HG02763 (cell line): ENCODE measurements around the gene C22orf42.
"Not testable (repeated sequence)": the region's sequence is repeated elsewhere in the genome, so short reads cannot be mapped to it uniquely, and the experiment has no call there.

ENCODE experiments used
- ATAC-seq: cut with Tn5 transposase; IDR thresholded peaks from one replicate; pipeline ENCODE4 v1.9.1; 2021; ENCODE audit warnings: mild to moderate bottlenecking, moderate library complexity; ENCODE audit not compliant: unreplicated experiment

The C22orf42 gene

GRCh38 chr22:32136881-32137280 is 22.2 kb downstream of the C22orf42 start:
- ATAC-seq = not testable (repeated sequence)

- not testable (repeated sequence) for ATAC-seq
Measured at GRCh38 chr22:32135958-32136357, 23.1 kb downstream of the C22orf42 start.

GRCh38 chr22:32134796-32135195 is 24.3 kb downstream of the C22orf42 start:
- not testable (repeated sequence) for ATAC-seq

- ATAC-seq = no peak
Measured at GRCh38 chr22:32132783-32133182, 26.3 kb downstream of the C22orf42 start.

- no peak for ATAC-seq
Measured at GRCh38 chr22:32132126-32132525, 27.0 kb downstream of the C22orf42 start.

- ATAC-seq = no peak
Measured at GRCh38 chr22:32130464-32130863, 28.6 kb downstream of the C22orf42 start.

- ATAC-seq = no peak
Measured at GRCh38 chr22:32127904-32128303, 31.2 kb downstream of the C22orf42 start.

- ATAC-seq = no peak
Measured at GRCh38 chr22:32123657-32124056, 35.4 kb downstream of the C22orf42 start.

- no peak for ATAC-seq
Measured at GRCh38 chr22:32122899-32123298, 36.2 kb downstream of the C22orf42 start.

- ATAC-seq = no peak
Measured at GRCh38 chr22:32120603-32121002, 38.5 kb downstream of the C22orf42 start.

- no peak for ATAC-seq
Measured at GRCh38 chr22:32119568-32120235, 39.4 kb downstream of the C22orf42 start.

- ATAC-seq = no peak
Measured at GRCh38 chr22:32112380-32112779, 46.7 kb downstream of the C22orf42 start.

GRCh38 chr22:32106930-32107329 is 52.2 kb downstream of the C22orf42 start:
- ATAC-seq = no peak

- ATAC-seq = no peak
Measured at GRCh38 chr22:32103658-32104315, 55.3 kb downstream of the C22orf42 start.

- no peak for ATAC-seq
Measured at GRCh38 chr22:32100711-32101110, 58.4 kb downstream of the C22orf42 start.
